ENCODE measurements around the gene TMEM186. TPM values are rescaled to one million over a fixed set of nuclear protein-coding genes. Genes with fewer than 3 reads are reported as not detected.

The TMEM186 gene
- total RNA-seq: 10 to 100 TPM in 6 of 9 donors, 1 to 10 TPM in 3; 7.9 to 14.6 (median 13.2) TPM
- 10 to 100 TPM in 1 of 3 donors, 1 to 10 TPM in 2; 8.7 to 15.4 (median 9.3) TPM for polyA plus RNA-seq
- long read RNA-seq, donor 1, partial matches to known transcripts: 195 of 197 reads
- long read RNA-seq, donor 1, other reads (novel, unspliced or antisense): 0 of 197 reads
- long read RNA-seq, donor 2, partial matches to known transcripts: 0 of 3 reads
- long read RNA-seq, donor 2, other reads (novel, unspliced or antisense): 0 of 3 reads
- long read RNA-seq, donor 3, partial matches to known transcripts: 0 of 4 reads
- long read RNA-seq, donor 3, other reads (novel, unspliced or antisense): 0 of 4 reads
- long read RNA-seq, donor 4, partial matches to known transcripts: 0 of 5 reads
- long read RNA-seq, donor 4, other reads (novel, unspliced or antisense): 2 of 5 reads
- long read RNA-seq, donor 5, transcript TMEM186-201 (2 exons, 1,448 nt): major isoform, 10 of 16 reads
- long read RNA-seq, donor 5, partial matches to known transcripts: 0 of 16 reads
- long read RNA-seq, donor 5, other reads (novel, unspliced or antisense): 6 of 16 reads
- long read RNA-seq, donor 6, partial matches to known transcripts: 0 of 6 reads
- long read RNA-seq, donor 6, other reads (novel, unspliced or antisense): 2 of 6 reads
- long read RNA-seq, donor 7, partial matches to known transcripts: 0 of 3 reads
- long read RNA-seq, donor 7, other reads (novel, unspliced or antisense): 0 of 3 reads
- long read RNA-seq, donor 8, transcript TMEM186-201 (2 exons, 1,448 nt): major isoform, 7 of 60 reads
- long read RNA-seq, donor 8, partial matches to known transcripts: 38 of 60 reads
- long read RNA-seq, donor 8, other reads (novel, unspliced or antisense): 15 of 60 reads
- long read RNA-seq, donor 9, partial matches to known transcripts: 0 of 2 reads
- long read RNA-seq, donor 9, other reads (novel, unspliced or antisense): 0 of 2 reads
- long read RNA-seq, donor 10, partial matches to known transcripts: 0 of 2 reads
- long read RNA-seq, donor 10, other reads (novel, unspliced or antisense): 0 of 2 reads

- Histone ChIP-seq H3K9me3 (replicated peaks in 1 of 3) (no peaks in the 10 kb centered on the region), H3K27me3 (no peaks in the 10 kb centered on the region), H3K4me3 (peak within 1 kb of the TSS; percentile 81 to 99 (median 94)), H3K27ac (peak within 1 kb of the TSS; percentile 41 to 92 (median 63)), H3K36me3 (replicated peaks in 1 of 2) (peaks cover 0 to 11% of the 10 kb centered on the region in 2 donors), H3K4me1 (replicated peaks in 1 of 2) (peaks cover 24 to 31% of the 10 kb centered on the region in 2 donors)
- 1 to 4% (median 1%) methylated on average over 5 to 61 of the region's 61 CpGs for WGBS, 4 donors
- intact Hi-C loops (cut with DNase I): loop anchor here in 1 of 2 donors (5.0 to 10.0 kb wide), 2 partner anchors 80 to 233 kb away; no protein-coding TSS in a partner anchor
- TF ChIP-seq POLR2A (IDR thresholded peaks at IDR 0.05) (no peak), CTCF (IDR thresholded peaks at IDR 0.05) (peak in 1 of 6 experiments; percentile 27)
- peak; percentile 94 to 98 (median 97) for DNase-seq
Measured at GRCh38 chr16:8797364-8798173, at the start of gene TMEM186, which contains the start of gene PMM2. TMEM186 (minus strand) TSS chr16:8797639; CDS start chr16:8797614, 25 bp downstream. PMM2 (plus strand) TSS chr16:8797839; CDS start chr16:8797883, 44 bp downstream.

GRCh38 chr16:8847145-8847544 lies 49.7 kb upstream of the TMEM186 start:
- no peak for DNase-seq
- H3K4me3 ChIP-seq: no peak overlapping the region
- peaks cover 18 to 23% of the 10 kb centered on the region in 2 donors for H3K4me1 ChIP-seq (replicated peaks in 1 of 2)
- peaks cover 0 to 25% of the 10 kb centered on the region in 2 donors for H3K36me3 ChIP-seq (replicated peaks in 1 of 2)
- H3K9me3 ChIP-seq (replicated peaks in 1 of 3): no peaks in the 10 kb centered on the region
- intact Hi-C loops (cut with DNase I): no loop called here
- WGBS, 4 donors: 81 to 93% (median 91%) methylated on average over 11 to 13 of the region's 13 CpGs
- TF ChIP-seq POLR2A (IDR thresholded peaks at IDR 0.05) (no peak), CTCF (IDR thresholded peaks at IDR 0.05) (no peak)
- no peaks in the 10 kb centered on the region for H3K27me3 ChIP-seq
- H3K27ac ChIP-seq: no peak overlapping the region

GRCh38 chr16:8846401-8846932 lies 49.0 kb upstream of the TMEM186 start:
- peaks cover 18 to 23% of the 10 kb centered on the region in 2 donors for H3K4me1 ChIP-seq (replicated peaks in 1 of 2)
- H3K4me3 ChIP-seq: no peak overlapping the region
- DNase-seq: no peak
- intact Hi-C loops (cut with DNase I): no loop called here
- 92 to 95% (median 93%) methylated on average over 10 of the region's 10 CpGs for WGBS, 4 donors
- no peak overlapping the region for H3K27ac ChIP-seq
- peaks cover 0 to 20% of the 10 kb centered on the region in 2 donors for H3K36me3 ChIP-seq (replicated peaks in 1 of 2)
- TF ChIP-seq CTCF (IDR thresholded peaks at IDR 0.05) (no peak), POLR2A (IDR thresholded peaks at IDR 0.05) (no peak)
- no peaks in the 10 kb centered on the region for H3K9me3 ChIP-seq (replicated peaks in 1 of 3)
- no peaks in the 10 kb centered on the region for H3K27me3 ChIP-seq

Measured in adrenal gland (tissue), 19 donors.